Measurements from ENCODE around the gene ADRA2A.

Gene ADRA2A

GRCh38 chr10:111113238-111113960 is 36.6 kb downstream of the ADRA2A start:
- DNase-seq = no peak

GRCh38 chr10:111113961-111114757 is 37.3 kb downstream of the ADRA2A start:
- DNase-seq = no peak

DNA sequence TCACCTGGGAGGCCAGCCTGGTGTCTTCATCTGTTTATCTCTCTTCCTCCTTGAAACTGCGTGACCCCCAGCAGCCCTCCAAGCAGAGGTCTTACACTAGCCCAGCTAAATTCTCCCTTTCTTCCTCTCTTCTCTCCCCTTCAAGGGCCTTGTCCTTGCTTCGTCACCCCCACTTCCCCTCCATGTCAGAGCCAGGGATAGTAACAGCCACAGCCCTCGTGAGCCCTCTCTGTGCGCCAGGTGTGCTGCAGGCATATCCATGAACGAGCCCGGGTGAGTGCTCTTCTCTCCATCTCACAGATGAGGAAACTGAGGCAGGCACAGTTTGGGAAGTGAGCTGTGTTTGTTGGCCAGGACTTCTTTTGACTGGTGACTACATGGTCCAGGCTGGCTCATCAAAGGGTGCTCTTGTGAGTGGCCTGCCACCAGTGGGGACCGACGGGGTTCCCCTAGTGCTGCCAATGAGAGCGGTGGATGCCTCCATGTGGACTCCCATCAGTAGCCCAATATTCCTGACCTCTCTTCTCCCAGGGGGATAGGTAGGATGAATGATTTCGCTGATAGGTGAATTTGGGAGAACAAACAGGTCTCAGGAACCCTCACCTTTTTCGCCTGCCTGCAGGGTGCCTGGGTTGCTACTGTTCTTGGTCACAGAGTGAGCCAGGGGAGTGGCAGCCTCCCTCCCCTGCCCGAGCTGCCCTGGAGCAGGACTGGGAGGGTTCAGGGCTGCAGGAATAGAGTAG is 38.1 kb downstream of the ADRA2A start:
- DNase-seq = no peak

- no peak for DNase-seq
Observed at GRCh38 chr10:111116211-111116610, 39.4 kb downstream of the ADRA2A start.

DNA sequence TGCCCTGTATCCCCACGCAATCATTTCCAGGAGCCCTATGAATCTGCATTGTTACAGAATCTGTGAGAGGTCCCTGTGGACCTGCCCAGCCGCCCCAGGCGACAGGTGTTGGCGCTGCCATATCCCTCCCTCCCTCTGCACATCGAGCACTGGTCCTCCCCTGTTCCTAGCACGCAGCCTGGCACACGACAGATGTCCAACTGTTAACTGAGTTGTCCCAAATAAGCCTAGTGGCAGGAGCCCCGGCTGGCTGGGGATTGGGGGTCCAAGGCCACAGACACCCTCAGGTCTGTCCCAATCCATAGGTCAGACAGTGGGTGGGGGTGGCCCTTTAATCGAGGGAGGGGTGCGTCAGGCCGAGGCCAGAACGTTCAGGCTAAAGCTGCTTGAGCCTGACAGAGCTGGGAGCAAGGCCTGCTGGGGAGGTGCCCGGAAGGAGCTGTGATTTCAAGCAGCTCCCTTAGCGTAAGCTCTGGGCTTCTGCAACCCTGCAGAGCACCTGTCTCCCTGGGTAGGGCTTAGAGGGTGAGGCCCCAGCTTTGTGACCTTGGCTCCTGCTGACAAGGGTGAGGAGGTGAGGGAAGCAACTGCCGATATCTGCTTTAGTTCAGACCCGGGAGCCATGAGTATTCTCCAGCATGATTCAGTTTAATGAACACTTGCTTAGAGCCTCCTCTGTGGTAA is 40.1 kb downstream of the ADRA2A start:
- DNase-seq = no peak

DNA sequence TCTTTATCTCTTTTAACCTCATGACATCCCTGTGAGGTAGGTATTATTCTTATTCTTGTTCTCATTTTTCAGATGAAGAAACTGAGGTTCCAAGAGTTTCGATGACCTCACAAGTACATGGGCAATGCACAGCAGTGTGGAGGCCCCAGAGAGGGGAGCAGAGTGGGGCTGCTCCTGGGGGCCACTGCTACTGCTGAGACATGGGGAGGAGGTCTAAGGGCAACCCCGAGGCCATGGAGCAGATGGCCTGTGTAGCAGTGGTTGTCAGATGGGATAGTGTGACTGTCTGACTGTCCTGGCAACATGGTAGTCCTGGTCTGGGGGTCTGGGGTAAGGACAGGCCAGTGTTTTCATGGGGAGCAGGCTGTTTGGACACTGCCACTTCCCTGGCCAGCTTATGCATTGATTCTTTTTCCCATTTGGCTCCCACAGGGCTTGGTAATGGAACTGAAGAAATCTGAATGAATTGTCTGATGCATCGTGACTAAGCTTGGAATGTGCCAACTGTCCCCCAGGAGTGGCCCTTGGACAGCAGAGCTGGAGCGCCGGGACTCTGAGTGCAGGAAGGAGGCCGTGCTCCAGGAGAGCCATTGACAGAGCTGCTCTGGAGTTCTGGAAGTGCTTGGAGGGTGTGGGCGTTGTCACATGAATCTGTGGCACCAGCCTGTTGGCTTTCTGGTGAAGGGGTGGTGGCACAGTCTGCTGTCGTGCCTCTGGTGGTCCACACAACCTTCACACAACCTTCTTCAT is 40.9 kb downstream of the ADRA2A start:
- DNase-seq = no peak

GRCh38 chr10:111118758-111119157 is 41.9 kb downstream of the ADRA2A start:
- no peak for DNase-seq

DNA sequence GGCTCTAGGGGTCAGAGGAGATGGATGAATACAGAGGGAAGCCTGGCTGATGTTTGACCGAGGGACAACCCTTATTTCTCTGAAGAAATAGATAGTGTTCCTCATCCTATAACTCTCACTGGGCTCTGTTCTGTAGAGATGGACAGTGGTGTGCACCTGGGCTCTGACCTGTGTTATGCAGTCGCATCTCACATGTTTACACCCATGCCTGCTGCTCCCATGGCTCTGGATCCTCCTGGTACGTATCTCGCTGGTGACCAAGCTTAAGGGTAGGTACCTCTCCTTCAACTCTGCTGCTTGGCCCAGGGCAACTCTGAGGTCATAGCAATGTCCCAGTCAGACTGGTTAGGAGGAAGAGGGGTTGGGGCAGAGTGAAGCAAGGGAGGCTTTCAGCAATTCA is 42.8 kb downstream of the ADRA2A start:
- no peak for DNase-seq

DNA sequence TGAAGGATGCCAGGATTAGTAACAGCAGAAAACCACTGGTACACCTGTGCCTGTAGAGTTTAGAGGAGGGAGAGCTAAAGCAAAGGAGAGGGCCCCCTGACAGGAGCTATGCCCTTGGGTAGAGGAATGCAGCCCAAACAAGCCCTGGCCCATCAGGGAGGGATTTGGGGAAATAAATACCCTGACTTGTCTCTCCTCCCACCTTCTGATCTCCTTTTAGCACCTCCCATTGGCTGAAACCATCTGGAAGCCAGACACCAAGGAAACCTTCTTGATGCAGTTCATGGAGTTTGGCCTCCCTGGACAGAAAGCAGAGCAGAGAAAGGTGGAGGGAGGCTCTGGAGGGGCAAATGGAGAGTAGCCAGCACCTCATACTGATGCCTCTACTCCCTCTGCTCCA is 45.3 kb downstream of the ADRA2A start:
- DNase-seq = no peak

- DNase-seq = no peak
Observed at GRCh38 chr10:111123883-111124282, 47.1 kb downstream of the ADRA2A start.

- no peak for DNase-seq
Observed at GRCh38 chr10:111125102-111125501, 48.3 kb downstream of the ADRA2A start.

DNA sequence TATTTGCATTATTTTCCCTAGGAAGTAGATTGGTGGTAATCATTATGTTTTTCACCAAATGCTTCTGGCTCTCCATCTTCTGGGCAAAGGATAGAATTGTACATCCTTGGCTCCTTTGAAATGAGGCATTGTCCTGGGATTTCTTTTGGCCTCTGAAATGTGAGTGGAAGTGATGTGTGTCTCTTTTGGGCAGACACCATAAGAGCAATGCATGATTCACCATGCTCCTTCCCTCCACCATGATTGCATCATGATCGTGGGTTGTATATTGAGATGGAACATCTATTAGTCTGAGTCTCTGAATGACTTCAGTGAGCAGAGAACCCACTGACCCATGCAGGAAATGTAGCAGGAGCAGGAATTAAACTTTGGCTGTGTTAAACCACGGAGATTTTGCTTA is 49.2 kb downstream of the ADRA2A start:
- DNase-seq = no peak

- no peak for DNase-seq
Observed at GRCh38 chr10:111127081-111127848, 50.4 kb downstream of the ADRA2A start.

DNA sequence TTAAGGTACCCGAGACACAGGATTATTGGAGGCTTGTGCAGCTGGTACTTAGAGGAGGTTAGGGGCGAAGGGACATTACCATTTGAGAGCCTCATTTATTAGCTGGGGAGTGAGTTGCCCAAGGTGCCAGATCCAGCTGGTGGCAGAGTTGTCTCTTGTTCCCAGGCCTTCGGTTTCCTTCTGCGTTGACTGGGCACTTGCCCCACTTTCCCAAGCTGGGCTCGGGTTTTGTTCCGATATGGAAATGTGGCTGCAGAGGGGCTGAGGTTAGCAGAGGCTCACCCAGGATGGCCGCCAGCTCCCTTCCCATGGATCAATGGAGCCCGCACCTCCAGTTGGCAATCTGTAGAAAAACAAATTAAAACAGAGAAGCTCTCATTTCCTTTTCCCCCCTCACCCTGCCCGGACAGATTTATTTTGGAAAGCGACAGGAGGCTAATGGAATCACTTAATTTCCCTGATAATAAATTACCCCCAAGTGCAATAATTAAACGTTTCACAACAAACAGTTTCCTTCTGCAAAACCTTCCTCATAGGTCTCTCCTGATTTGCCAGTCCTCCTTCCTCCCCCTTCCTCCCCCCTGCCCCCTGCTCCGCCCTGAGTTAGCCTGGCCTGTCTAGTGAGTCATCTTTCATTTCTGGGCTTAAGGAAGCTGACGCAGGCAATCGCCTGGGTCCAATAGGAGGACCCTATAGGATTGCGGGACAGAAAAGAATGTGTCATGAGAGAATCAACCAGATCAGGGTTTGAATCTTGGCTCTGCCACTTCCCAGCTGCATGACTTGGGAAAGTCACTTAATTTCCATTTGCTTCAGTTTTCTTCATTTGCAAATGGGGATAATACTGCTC is 51.7 kb downstream of the ADRA2A start:
- DNase-seq = no peak

DNA sequence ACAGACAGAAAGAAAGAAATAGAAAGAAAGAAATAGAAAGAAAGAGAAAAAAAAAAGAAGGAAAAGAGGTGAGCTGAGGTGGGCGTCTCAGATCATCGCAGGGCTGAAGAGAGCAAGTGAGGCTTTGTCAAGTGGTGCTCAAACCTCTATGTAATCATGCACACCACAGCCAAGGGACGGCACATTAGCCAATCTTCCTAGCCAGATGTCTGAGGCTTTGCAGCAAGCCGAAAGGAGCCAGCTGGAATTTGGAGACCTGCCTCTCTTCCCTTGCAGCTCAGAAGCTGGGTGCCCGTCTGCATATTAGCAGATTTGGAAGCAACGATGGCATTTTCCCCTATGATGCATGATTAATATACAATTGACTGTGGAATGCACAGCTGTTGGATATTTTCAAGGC is 52.5 kb downstream of the ADRA2A start:
- DNase-seq = no peak

- DNase-seq = no peak
Observed at GRCh38 chr10:111130471-111130870, 53.6 kb downstream of the ADRA2A start.

Data from NCI-H2171 (cell line).